HepG2 (cell line): ENCODE data around the gene CMKLR1. TPM values are rescaled to one million over a fixed set of nuclear protein-coding genes. Genes with fewer than 3 reads are reported as not detected.

ENCODE experiments used
- ATAC-seq: fragments of 200-7000 bp; cut with Tn5 transposase; 3 replicates; pipeline ENCODE4 v1.9.1; 2020; ENCODE audit warnings: mild to moderate bottlenecking, moderate library complexity
- BruUV-seq: library from RNA; stranded (reverse); fragments of 400-500 nt; replicated peaks from 2 replicates; lab custom pipeline; 2021; lab: Mats Ljungman, UMichigan
- CTCF ChIA-PET: fragments of 300-600 bp; formaldehyde crosslinking; extraction: SDS; loops from one replicate; lab custom pipeline; 2021; ENCODE audit warnings: low total read pairs, inconsistent platforms, low intra/inter-chr PET ratio; lab: Yijun Ruan, JAX
- POLR2A ChIA-PET: fragments of 350-600 bp; sonication (Branson Sonifier 250); formaldehyde crosslinking; loops from one replicate; lab custom pipeline; 2020; ENCODE audit warnings: antibody characterized with exemption, inconsistent platforms; lab: Yijun Ruan, JAX
- DNase-seq: peaks from one replicate; pipeline ENCODE4 v3.0.0-alpha.2; 2015; ENCODE audit warnings: low spot score
- FAIRE-seq: peaks from 3 replicates; lab custom pipeline; 2011; peaks lifted over from hg19 to GRCh38; lab: Jason Lieb, UNC
- H2AFZ ChIP-seq: one replicate; pipeline ENCODE4 v1.6.1; 2011; ENCODE audit warnings: low read length, inconsistent platforms
- H3K27ac ChIP-seq: fragments of 300-600 bp; 3 replicates; pipeline ENCODE4 v1.8.0; 2011; ENCODE audit warnings: mixed run types, mild to moderate bottlenecking, mixed read lengths, low read length, inconsistent platforms; ENCODE audit not compliant: insufficient read depth; ENCODE audit errors: extremely low read length
- H3K27me3 ChIP-seq, 2 experiments: fragments of 200-600 bp in 1 of 2; 2 replicates in 1 of 2; 3 replicates in 1 of 2; pipeline versions ENCODE4 v1.6.0 to v1.8.0; 2011; ENCODE audit warnings: low read length in 2 of 2, mild to moderate bottlenecking in 2 of 2, moderate library complexity in 2 of 2, inconsistent platforms in 1 of 2; ENCODE audit not compliant: insufficient read depth in 2 of 2, control insufficient read depth in 1 of 2
- H3K36me3 ChIP-seq, 2 experiments: fragments of 200-600 bp in 1 of 2; replicated peaks in 1 of 2; 2 replicates in 1 of 2; 3 replicates in 1 of 2; pipeline versions ENCODE4 v1.5.1 to v1.8.0; 2011; ENCODE audit warnings: low read length in 2 of 2, inconsistent platforms in 1 of 2; ENCODE audit not compliant: insufficient read depth in 2 of 2, control insufficient read depth in 1 of 2
- H3K4me1 ChIP-seq: 2 replicates; pipeline ENCODE4 v1.5.1; 2012; ENCODE audit warnings: low read length, inconsistent platforms; ENCODE audit not compliant: insufficient read depth
- H3K4me2 ChIP-seq: 2 replicates; pipeline ENCODE4 v1.6.0; 2011; ENCODE audit warnings: low read depth, low read length, inconsistent platforms
- H3K4me3 ChIP-seq, 3 experiments: fragments of 200-600 bp in 1 of 3; sonication (generic), shearing (Covaris generic) in 1 of 3; replicated peaks in 1 of 3; 2 replicates each; pipeline ENCODE4 v1.5.1; 2011 to 2016; ENCODE audit warnings: low read length in 3 of 3, inconsistent platforms in 2 of 3, low read depth in 2 of 3, mild to moderate bottlenecking in 2 of 3, control low read depth in 1 of 3, mixed read lengths in 1 of 3; ENCODE audit not compliant: insufficient read depth in 1 of 3
- H3K79me2 ChIP-seq: one replicate; pipeline ENCODE4 v1.6.1; 2011; ENCODE audit warnings: low read length, inconsistent platforms; ENCODE audit not compliant: insufficient read depth
- H3K9ac ChIP-seq: 2 replicates; pipeline ENCODE4 v1.6.0; 2011; ENCODE audit warnings: mild to moderate bottlenecking, low read depth, low read length, inconsistent platforms; ENCODE audit not compliant: insufficient read depth
- H3K9me3 ChIP-seq: 2 replicates; pipeline ENCODE4 v1.5.1; 2012; ENCODE audit warnings: mild to moderate bottlenecking, low read length
- H4K20me1 ChIP-seq: 2 replicates; pipeline ENCODE4 v1.6.0; 2011; ENCODE audit warnings: inconsistent platforms, mild to moderate bottlenecking, low read length, moderate library complexity; ENCODE audit not compliant: insufficient read depth
- ARNT2 ChIP-seq: sonication (generic); formaldehyde crosslinking; IDR thresholded peaks from 2 replicates; pipeline ENCODE4 v1.8.0; 2022; ENCODE audit warnings: mild to moderate bottlenecking, low read depth, missing genetic modification reagents, moderate library complexity
- CHD4 ChIP-seq: fragments of 200-600 bp; sonication (generic); IDR thresholded peaks from 2 replicates; pipeline ENCODE4 v1.7.0; 2017; ENCODE audit warnings: mild to moderate bottlenecking, low read length, borderline replicate concordance
- EED ChIP-seq: sonication (generic); formaldehyde crosslinking; IDR thresholded peaks from 2 replicates; pipeline ENCODE4 v1.5.0; 2020; ENCODE audit warnings: mild to moderate bottlenecking, missing genetic modification reagents
- FOXM1 ChIP-seq: sonication (generic); formaldehyde crosslinking; IDR thresholded peaks from 2 replicates; pipeline ENCODE4 v1.5.0; 2020; ENCODE audit warnings: missing genetic modification reagents
- KLF11 ChIP-seq: IDR thresholded peaks from 2 replicates; pipeline ENCODE4 v1.6.1; 2016; ENCODE audit warnings: missing compliant biosample characterization
- NR2C2 ChIP-seq: sonication (generic); formaldehyde crosslinking; IDR thresholded peaks from 2 replicates; pipeline ENCODE4 v1.4.0; 2020; ENCODE audit warnings: missing genetic modification reagents, mild to moderate bottlenecking, moderate library complexity, borderline replicate concordance
- REPIN1 ChIP-seq: sonication (generic); formaldehyde crosslinking; IDR thresholded peaks from 2 replicates; pipeline ENCODE4 v1.8.0; 2022; ENCODE audit warnings: missing genetic modification reagents, low read depth, mild to moderate bottlenecking, borderline replicate concordance
- XBP1 ChIP-seq: sonication (generic); formaldehyde crosslinking; IDR thresholded peaks from 2 replicates; pipeline ENCODE4 v1.5.0; 2020; ENCODE audit warnings: missing genetic modification reagents
- ZNF251 ChIP-seq: sonication (generic); formaldehyde crosslinking; IDR thresholded peaks from 2 replicates; pipeline ENCODE4 v1.9.0; 2021; ENCODE audit warnings: mild to moderate bottlenecking, missing genetic modification reagents
- ZNF292 ChIP-seq: sonication (generic); formaldehyde crosslinking; IDR thresholded peaks from 2 replicates; pipeline ENCODE4 v1.8.1; 2022; ENCODE audit warnings: mild to moderate bottlenecking, low read depth, missing genetic modification reagents, borderline replicate concordance
- ZNF629 ChIP-seq: sonication (generic); formaldehyde crosslinking; conservative IDR thresholded peaks from 2 replicates; pipeline ENCODE4 v1.5.0; 2020; ENCODE audit warnings: missing genetic modification reagents
- ZNF768 ChIP-seq: sonication (generic); formaldehyde crosslinking; IDR thresholded peaks from 2 replicates; pipeline ENCODE4 v1.4.0; 2020; ENCODE audit warnings: missing genetic modification reagents
- WGBS: methylation state at CpG from one replicate; pipeline ENCODE4 v1.1.6; 2017; ENCODE audit warnings: low lambda C conversion rate; 5-methylcytosine and 5-hydroxymethylcytosine counted together
- in situ Hi-C: cut with HindIII; loops from 2 replicates; pipeline ENCODE4 v1.10.0; 2017; ENCODE audit warnings: low pct_unique_long_range_greater_than_20kb; ENCODE audit not compliant: extremely low pct_ligation_motif_present
- intact Hi-C: fragments of 100-400 bp; cut with micrococcal nuclease; formaldehyde crosslinking; loops from one replicate; pipeline ENCODE4 v1.10.0; 2022; ENCODE audit not compliant: unreplicated experiment
- polyA plus RNA-seq, 8 experiments: library from polyadenylated mRNA; depleted of rRNA in 3 of 8; stranded (reverse) in 7 of 8; unstranded in 1 of 8; fragments of >200 nt; fragmentation: Illumina TruSeq in 4 of 8; extraction: Trizol in 4 of 8; gene quantifications; 2 replicates each; pipeline versions ENCODE4 v1.2.1 to v1.2.3, GENCODE V29; 2011 to 2016; ENCODE audit warnings: low read depth in 4 of 8, missing spikeins in 1 of 8, mixed read lengths in 1 of 8; ENCODE audit not compliant: insufficient read depth in 1 of 8
- total RNA-seq, 5 experiments: library from RNA; depleted of rRNA; stranded (reverse); fragments of >200 nt; fragmentation: Illumina TruSeq; extraction: Trizol; gene quantifications; 2 replicates each; pipeline ENCODE4 v1.2.3, GENCODE V29; 2016; ENCODE audit warnings: low read depth in 1 of 5
- TF ChIP-seq, protein P1 (sequence below): sonication (generic); formaldehyde crosslinking; IDR thresholded peaks from 2 replicates; pipeline ENCODE4 v1.5.1; 2020; ENCODE audit warnings: missing genetic modification reagents, mild to moderate bottlenecking, borderline replicate concordance

The CMKLR1 gene
- total and polyA plus RNA-seq, 2 of the 13 experiments (the other 11 are each of a cell fraction or from before 2014, with no cell fraction given), result not detected

DNA sequence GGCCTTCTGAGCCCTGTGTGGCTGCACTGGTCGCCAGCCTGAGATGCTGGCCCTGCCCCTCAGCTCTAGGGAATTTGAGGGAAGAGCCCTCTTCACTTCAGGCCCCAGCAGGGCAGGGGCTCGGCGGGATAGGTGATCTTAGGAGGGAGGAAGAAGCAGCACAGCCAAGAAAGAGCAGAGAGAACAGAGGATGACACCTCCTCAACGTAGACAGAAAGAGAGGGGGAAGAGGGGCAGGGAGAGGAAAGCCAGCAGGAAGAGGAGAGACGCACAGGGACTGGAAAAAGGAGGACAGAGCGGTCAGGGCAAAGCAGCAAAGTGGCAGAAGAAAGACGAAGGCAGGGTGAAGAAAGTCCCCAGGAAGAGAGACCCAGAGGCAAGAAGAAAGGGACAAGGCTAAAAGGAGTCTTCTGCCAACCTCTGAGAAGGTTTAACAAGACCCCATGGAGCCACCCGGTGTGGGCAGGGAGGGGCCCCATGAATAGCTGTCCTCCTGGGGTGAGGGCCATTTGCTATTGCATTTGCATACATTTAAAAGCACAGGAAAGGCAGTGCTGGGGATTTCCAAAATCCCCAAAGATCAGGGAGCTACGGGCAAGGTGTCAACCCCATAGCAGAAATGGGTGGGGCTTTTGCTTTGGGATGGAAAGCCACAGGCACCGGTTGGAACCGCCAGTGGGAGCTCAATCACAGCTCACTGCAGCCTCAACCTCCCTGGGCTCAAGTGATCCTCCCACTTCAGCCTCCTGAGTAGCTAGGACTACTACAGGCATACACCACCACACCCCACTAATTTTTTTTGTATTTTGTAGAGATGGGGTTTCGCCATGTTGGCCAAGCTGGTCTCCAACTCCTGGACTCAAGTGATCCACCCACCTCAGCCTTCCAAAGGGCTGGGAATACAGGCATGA lies 22.7 kb downstream of the CMKLR1 start:
- WGBS, result 66% methylated on average over 9 of the region's 12 CpGs

DNA sequence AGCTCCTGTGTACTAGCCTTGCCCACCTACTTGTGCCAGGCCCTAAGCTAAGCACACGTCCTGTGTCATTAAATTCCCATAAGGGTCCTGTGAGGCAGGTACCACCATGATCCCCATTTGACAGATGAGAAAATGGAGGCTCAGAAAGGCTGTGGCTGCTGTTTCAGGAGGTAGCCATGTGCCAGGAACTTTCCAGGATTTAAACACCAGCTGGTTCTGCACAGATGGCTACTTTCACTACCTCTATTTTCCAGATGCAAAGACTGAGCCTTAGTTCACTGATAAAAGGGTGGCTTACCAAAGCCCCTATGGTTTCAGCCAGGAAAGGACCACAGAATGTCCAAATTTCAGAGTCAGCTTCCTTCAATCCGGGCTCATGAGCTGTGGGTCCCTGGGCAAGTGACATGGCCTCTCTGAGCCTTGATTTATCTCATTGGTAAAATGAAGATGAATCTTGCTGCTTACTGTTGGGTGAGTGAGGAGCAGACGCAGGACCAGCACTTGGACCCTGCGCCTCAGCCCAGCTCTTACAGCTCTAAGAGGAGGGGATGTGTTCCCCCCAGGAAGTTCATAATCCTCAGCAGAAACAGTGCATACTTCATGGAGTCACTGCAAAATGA lies 23.5 kb downstream of the CMKLR1 start:
- TF ChIP-seq CHD4 (no peak), ARNT2 (CRISPR knock-in tag) (no peak), XBP1 (CRISPR knock-in tag) (no peak), REPIN1 (no peak), FOXM1 (CRISPR knock-in tag) (no peak), ZNF768 (CRISPR knock-in tag) (peak; percentile 69), EED (no peak), ZNF629 (CRISPR knock-in tag) (peak; percentile 68), ZNF251 (no peak)
- TF ChIP-seq, protein P1, sequence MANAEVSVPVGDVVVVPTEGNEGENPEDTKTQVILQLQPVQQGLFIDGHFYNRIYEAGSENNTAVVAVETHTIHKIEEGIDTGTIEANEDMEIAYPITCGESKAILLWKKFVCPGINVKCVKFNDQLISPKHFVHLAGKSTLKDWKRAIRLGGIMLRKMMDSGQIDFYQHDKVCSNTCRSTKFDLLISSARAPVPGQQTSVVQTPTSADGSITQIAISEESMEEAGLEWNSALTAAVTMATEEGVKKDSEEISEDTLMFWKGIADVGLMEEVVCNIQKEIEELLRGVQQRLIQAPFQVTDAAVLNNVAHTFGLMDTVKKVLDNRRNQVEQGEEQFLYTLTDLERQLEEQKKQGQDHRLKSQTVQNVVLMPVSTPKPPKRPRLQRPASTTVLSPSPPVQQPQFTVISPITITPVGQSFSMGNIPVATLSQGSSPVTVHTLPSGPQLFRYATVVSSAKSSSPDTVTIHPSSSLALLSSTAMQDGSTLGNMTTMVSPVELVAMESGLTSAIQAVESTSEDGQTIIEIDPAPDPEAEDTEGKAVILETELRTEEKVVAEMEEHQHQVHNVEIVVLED, result no peak
- TF ChIP-seq, all 625 proteins: peak for 2
- 86% methylated on average over 4 of the region's 4 CpGs for WGBS
- H3K4me3 ChIP-seq, result no peak overlapping the region
- H4K20me1 ChIP-seq, result no peaks in the 10 kb centered on the region
- no peak overlapping the region for H3K9ac ChIP-seq
- in situ Hi-C loops, result no loop called here
- H3K27me3 ChIP-seq, result no peaks in the 10 kb centered on the region; a peak in 1 of 5 replicates
- no peak overlapping the region for H2AFZ ChIP-seq
- BruUV-seq, result no TSS peak
- H3K4me1 ChIP-seq, result peaks cover 80% of the 10 kb centered on the region
- DNase-seq (no peak), FAIRE-seq (no peak), ATAC-seq (no peak)
- intact Hi-C loops, result no loop called here
- CTCF ChIA-PET, result no interaction called here
- POLR2A ChIA-PET, result interaction anchor here (1.6 kb wide), 1 partner anchor 10 kb away, joined by 3 read pairs; no protein-coding TSS in a partner anchor
- no peaks in the 10 kb centered on the region for H3K9me3 ChIP-seq
- no peak overlapping the region for H3K27ac ChIP-seq
- H3K79me2 ChIP-seq, result no peaks in the 10 kb centered on the region
- H3K36me3 ChIP-seq, result no peaks in the 10 kb centered on the region
- H3K4me2 ChIP-seq, result no peak overlapping the region

More for the DNA sequence above, 22.7 kb downstream of the CMKLR1 start:
- BruUV-seq, result no TSS peak
- no peak overlapping the region for H3K4me3 ChIP-seq
- in situ Hi-C loops (no loop called here), intact Hi-C loops (no loop called here)
- no peaks in the 10 kb centered on the region for H3K9me3 ChIP-seq
- POLR2A ChIA-PET, result interaction anchor here (1.6 kb wide), 1 partner anchor 11 kb away, joined by 3 read pairs; no protein-coding TSS in a partner anchor
- no peaks in the 10 kb centered on the region for H3K79me2 ChIP-seq
- peaks cover 76% of the 10 kb centered on the region for H3K4me1 ChIP-seq
- ATAC-seq (no peak), FAIRE-seq (no peak), DNase-seq (no peak)
- no peaks in the 10 kb centered on the region for H3K36me3 ChIP-seq
- no peaks in the 10 kb centered on the region; a peak in 1 of 5 replicates for H3K27me3 ChIP-seq
- CTCF ChIA-PET, result no interaction called here
- H4K20me1 ChIP-seq, result no peaks in the 10 kb centered on the region
- no peak overlapping the region for H3K27ac ChIP-seq
- H2AFZ ChIP-seq, result no peak overlapping the region
- H3K4me2 ChIP-seq, result no peak overlapping the region
- H3K9ac ChIP-seq, result no peak overlapping the region
- no peak for TF ChIP-seq KLF11 (CRISPR knock-in tag)
- no peak for TF ChIP-seq ZNF292 (CRISPR knock-in tag)
- TF ChIP-seq NR2C2 (CRISPR knock-in tag), result no peak
